ENCODE data around the gene CCDC170.

- no peak for TF ChIP-seq YY1 (IDR thresholded peaks at IDR 0.05; ENCODE audit: insufficient read depth, insufficient read length)
- no peak for TF ChIP-seq ZNF274 (IDR thresholded peaks at IDR 0.05; ENCODE audit: low read depth, low read length)
- no peak for TF ChIP-seq SUZ12 (IDR thresholded peaks at IDR 0.05; ENCODE audit: extremely low read depth, insufficient read depth, insufficient read length)
Measured at GRCh38 chr6:151477726-151478125, 16.1 kb upstream of the CCDC170 start.

Data from NT2/D1 (cell line).